Measurements from ENCODE around the gene NDN.

DNA sequence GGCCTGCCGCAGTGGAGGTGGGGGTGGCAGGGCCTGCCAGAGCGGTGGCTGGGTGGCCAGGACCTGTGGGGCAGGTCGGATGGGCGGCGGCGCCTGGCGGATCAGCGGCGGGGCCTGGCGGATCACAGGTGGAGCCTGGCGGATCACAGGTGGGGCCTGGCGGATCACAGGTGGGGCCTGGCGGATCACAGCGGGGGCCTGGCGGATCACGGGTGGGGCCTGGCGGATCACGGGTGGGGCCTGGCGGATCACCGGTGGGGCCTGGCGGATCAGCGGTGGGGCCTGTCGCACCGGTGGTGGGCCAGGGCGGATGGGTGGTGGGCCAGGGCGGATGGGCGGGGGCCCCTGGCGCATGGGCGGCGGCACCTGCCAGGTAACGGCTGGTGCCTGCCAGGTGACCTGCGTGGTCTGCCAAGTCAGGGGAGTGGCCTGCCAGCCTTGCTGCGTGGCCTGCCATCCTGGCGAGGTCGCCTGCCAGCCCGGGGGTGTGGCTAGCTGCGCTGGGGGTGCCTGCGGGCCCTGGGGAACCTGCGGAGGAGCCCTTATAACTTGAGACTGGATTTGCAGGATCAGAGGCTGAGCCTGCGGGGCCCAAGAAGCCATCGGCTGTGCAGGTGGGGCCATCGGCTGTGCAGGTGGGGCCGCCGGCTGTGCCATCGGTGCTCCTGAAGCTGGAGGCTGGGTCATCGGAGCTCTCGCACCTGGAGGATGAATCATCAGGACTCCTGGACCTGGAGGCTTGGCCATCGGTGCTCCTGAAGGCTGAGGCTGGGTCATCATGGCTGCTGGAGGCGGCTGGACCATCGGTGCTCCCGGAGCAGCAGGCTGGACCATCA, 40.7 kb downstream of the NDN start:
- no peak for TF ChIP-seq EZH2phosphoT487 (IDR thresholded peaks at IDR 0.05; ENCODE audit: insufficient read depth, low read depth)
- TF ChIP-seq EZH2 (IDR thresholded peaks at IDR 0.05; ENCODE audit: insufficient read depth, poor library complexity, severe bottlenecking) = no peak

Data from GM23248 (cell line).